ENCODE data around the gene NEAT1.
"Not testable (repeated sequence)": the region's sequence is repeated elsewhere in the genome, so short reads cannot be mapped to it uniquely, and the experiment has no call there.

NEAT1 gene

DNA sequence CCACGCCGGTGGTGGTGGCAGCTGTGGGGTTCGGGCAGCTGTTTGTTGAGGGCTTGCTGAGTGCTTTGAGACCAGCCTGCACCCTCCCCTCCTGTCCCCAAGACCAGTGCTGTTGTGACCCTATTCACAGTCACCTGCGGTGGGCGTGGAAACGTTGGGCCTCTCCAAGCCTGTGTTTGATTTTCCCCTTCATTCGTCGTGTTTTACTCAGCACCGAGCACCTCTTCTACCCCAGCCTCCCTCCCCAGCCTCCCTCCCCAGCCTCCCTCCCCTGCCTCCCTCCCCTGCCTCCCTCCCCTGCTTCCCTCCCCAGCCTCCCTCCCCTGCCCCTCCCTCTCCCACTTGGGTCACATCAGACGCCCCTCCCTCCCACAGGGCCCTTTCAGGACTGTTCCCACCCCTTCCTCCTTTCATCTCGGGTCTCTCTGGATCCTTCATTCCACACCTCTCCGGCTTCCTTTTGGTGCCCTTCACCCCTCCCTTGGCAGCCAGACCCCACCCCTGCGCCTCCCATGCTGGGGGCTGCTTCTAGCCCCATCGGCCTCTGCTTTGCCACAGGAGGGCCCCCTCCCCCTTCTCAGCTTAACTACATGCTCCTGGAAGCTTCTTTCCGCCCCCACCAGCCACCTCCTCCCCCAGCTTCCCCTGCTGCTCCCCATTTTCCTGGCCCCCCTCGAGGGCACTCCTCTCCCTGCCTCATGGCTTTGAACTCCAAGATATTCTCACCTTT is 21.4 kb upstream of the NEAT1 start:
- H3K27me3 ChIP-seq (replicated peaks; ENCODE audit: control insufficient read depth, insufficient read depth, low read length) = no peaks in the 10 kb centered on the region
- no peak overlapping the region for H3K4me3 ChIP-seq (ENCODE audit: low read length)
- H3K4me1 ChIP-seq (ENCODE audit: control insufficient read depth, insufficient read depth, low read length) = no peaks in the 10 kb centered on the region
- peaks cover 89% of the 10 kb centered on the region for H3K36me3 ChIP-seq (ENCODE audit: control insufficient read depth, insufficient read depth, low read length, severe bottlenecking)
- H3K9me3 ChIP-seq (ENCODE audit: control insufficient read depth, low read length) = no peaks in the 10 kb centered on the region
- DNase-seq (ENCODE audit: low read depth) = no peak
- H3K9ac ChIP-seq (ENCODE audit: low read length) = no peak overlapping the region

GRCh38 chr11:65401803-65402248 is 20.8 kb upstream of the NEAT1 start:
- Histone ChIP-seq H3K27me3 (replicated peaks; ENCODE audit: control insufficient read depth, insufficient read depth, low read length) (no peaks in the 10 kb centered on the region), H3K36me3 (ENCODE audit: control insufficient read depth, insufficient read depth, low read length, severe bottlenecking) (peaks cover 89% of the 10 kb centered on the region), H3K4me3 (ENCODE audit: low read length) (no peak overlapping the region), H3K9ac (ENCODE audit: low read length) (no peak overlapping the region), H3K4me1 (ENCODE audit: control insufficient read depth, insufficient read depth, low read length) (no peaks in the 10 kb centered on the region), H3K9me3 (ENCODE audit: control insufficient read depth, low read length) (no peaks in the 10 kb centered on the region)
- DNase-seq (ENCODE audit: low read depth) = no peak

DNA sequence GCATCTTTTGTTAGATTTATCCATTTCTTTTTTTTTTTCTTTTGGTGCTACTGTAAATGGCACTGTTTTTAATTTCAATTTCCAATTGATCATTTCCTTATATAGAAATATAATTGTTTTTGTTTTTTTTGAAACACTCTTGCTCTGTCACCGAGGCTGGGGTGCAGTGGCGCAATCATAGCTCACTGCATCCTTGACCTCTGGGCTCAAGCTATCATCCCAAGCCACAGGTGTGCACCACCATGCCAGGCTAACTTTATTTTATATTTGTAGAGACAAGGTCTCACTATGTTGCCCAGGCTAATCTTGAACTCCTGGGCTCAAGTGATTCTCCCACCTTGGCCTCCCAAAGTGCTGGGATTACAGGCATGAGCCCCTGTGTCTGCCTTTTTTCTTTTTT is 19.8 kb upstream of the NEAT1 start:
- no peak for DNase-seq (ENCODE audit: low read depth)
- H3K4me1 ChIP-seq (ENCODE audit: control insufficient read depth, insufficient read depth, low read length) = no peaks in the 10 kb centered on the region
- peaks cover 90% of the 10 kb centered on the region for H3K36me3 ChIP-seq (ENCODE audit: control insufficient read depth, insufficient read depth, low read length, severe bottlenecking)
- H3K4me3 ChIP-seq (ENCODE audit: low read length) = no peak overlapping the region
- H3K9me3 ChIP-seq (ENCODE audit: control insufficient read depth, low read length) = no peaks in the 10 kb centered on the region
- no peaks in the 10 kb centered on the region for H3K27me3 ChIP-seq (replicated peaks; ENCODE audit: control insufficient read depth, insufficient read depth, low read length)
- H3K9ac ChIP-seq (ENCODE audit: low read length) = no peak overlapping the region

- Histone ChIP-seq H3K4me3 (ENCODE audit: low read length) (no peak overlapping the region), H3K9me3 (ENCODE audit: control insufficient read depth, low read length) (no peaks in the 10 kb centered on the region), H3K36me3 (ENCODE audit: control insufficient read depth, insufficient read depth, low read length, severe bottlenecking) (peaks cover 90% of the 10 kb centered on the region), H3K4me1 (ENCODE audit: control insufficient read depth, insufficient read depth, low read length) (no peaks in the 10 kb centered on the region), H3K9ac (ENCODE audit: low read length) (no peak overlapping the region), H3K27me3 (replicated peaks; ENCODE audit: control insufficient read depth, insufficient read depth, low read length) (no peaks in the 10 kb centered on the region)
- no peak for DNase-seq (ENCODE audit: low read depth)
Measured at GRCh38 chr11:65403607-65404121, 18.9 kb upstream of the NEAT1 start.

- Histone ChIP-seq H3K9me3 (ENCODE audit: control insufficient read depth, low read length) (no peaks in the 10 kb centered on the region), H3K9ac (ENCODE audit: low read length) (no peak overlapping the region), H3K4me1 (ENCODE audit: control insufficient read depth, insufficient read depth, low read length) (no peaks in the 10 kb centered on the region), H3K36me3 (ENCODE audit: control insufficient read depth, insufficient read depth, low read length, severe bottlenecking) (peaks cover 92% of the 10 kb centered on the region), H3K4me3 (ENCODE audit: low read length) (no peak overlapping the region), H3K27me3 (replicated peaks; ENCODE audit: control insufficient read depth, insufficient read depth, low read length) (no peaks in the 10 kb centered on the region)
- DNase-seq (ENCODE audit: low read depth) = no peak
Measured at GRCh38 chr11:65404210-65404609, 18.4 kb upstream of the NEAT1 start.

GRCh38 chr11:65404638-65405339 is 17.8 kb upstream of the NEAT1 start:
- Histone ChIP-seq H3K9me3 (ENCODE audit: control insufficient read depth, low read length) (no peaks in the 10 kb centered on the region), H3K4me3 (ENCODE audit: low read length) (no peak overlapping the region), H3K9ac (ENCODE audit: low read length) (no peak overlapping the region), H3K27me3 (replicated peaks; ENCODE audit: control insufficient read depth, insufficient read depth, low read length) (no peaks in the 10 kb centered on the region), H3K4me1 (ENCODE audit: control insufficient read depth, insufficient read depth, low read length) (no peaks in the 10 kb centered on the region), H3K36me3 (ENCODE audit: control insufficient read depth, insufficient read depth, low read length, severe bottlenecking) (peaks cover 92% of the 10 kb centered on the region)
- no peak for DNase-seq (ENCODE audit: low read depth)

DNA sequence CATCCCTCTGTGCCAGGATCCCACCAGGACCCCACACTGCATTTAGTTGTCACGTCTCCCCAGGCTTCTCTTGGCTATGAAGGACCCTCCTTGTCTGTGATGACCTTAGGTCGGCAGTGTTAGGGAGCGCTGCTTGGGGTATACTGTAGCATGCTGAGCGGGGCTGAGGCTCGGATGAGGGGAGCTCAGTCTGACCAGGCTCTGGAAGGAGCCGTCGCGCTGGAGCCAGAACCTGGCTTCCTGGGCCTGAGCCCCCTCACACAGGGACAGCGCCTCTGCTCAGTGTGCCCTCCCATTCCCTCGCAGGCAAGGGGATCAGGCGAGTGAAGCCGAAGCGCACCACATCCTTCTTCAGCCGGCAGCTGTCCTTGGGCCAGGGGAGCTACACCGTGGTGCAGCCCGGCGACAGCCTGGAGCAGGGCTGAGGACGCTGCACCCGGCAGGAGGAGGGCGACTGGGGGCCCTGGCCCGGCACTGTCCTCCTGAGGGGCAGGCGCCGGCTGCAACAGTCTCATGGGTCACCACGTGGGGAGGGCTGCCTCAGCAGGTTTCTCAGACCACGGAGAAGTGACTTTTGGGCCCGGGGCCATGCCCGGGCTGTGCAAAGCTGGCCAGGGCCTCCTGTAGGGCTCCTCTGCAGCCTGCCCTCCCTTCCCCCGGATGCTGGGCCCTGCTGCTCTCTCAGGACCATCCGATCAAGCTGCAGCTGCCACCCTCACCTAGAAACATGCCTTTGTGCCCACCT is 11.5 kb upstream of the NEAT1 start:
- DNase-seq (ENCODE audit: low read depth) = no peak
- peaks cover 25% of the 10 kb centered on the region for H3K4me1 ChIP-seq (ENCODE audit: control insufficient read depth, insufficient read depth, low read length)
- H3K9me3 ChIP-seq (ENCODE audit: control insufficient read depth, low read length) = no peaks in the 10 kb centered on the region
- H3K9ac ChIP-seq (ENCODE audit: low read length) = peak overlapping the region; percentile 47
- peaks cover 71% of the 10 kb centered on the region for H3K36me3 ChIP-seq (ENCODE audit: control insufficient read depth, insufficient read depth, low read length, severe bottlenecking)
- H3K27me3 ChIP-seq (replicated peaks; ENCODE audit: control insufficient read depth, insufficient read depth, low read length) = no peaks in the 10 kb centered on the region
- H3K4me3 ChIP-seq (ENCODE audit: low read length) = no peak overlapping the region

DNA sequence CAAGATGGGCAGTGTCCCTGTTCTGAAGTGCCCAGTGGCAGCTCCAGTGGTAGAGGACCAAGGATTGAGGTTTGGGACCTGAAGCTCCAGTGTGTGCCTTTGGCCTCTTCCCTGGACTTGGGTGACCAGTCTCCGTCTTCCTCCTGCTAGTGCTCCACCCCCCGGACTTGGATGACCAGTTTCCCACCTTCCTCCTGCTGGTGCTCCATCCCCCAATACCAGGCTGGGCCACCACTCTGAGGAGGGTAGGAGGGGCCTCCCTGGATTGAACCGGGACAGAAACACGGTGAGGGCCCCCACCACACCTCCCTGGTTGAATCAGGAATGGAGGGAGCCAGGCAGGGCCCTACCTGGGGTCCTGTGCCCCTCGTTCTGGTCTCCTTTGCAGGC is 10.9 kb upstream of the NEAT1 start:
- peaks cover 66% of the 10 kb centered on the region for H3K36me3 ChIP-seq (ENCODE audit: control insufficient read depth, insufficient read depth, low read length, severe bottlenecking)
- H3K9me3 ChIP-seq (ENCODE audit: control insufficient read depth, low read length) = no peaks in the 10 kb centered on the region
- H3K27me3 ChIP-seq (replicated peaks; ENCODE audit: control insufficient read depth, insufficient read depth, low read length) = no peaks in the 10 kb centered on the region
- H3K4me1 ChIP-seq (ENCODE audit: control insufficient read depth, insufficient read depth, low read length) = peaks cover 30% of the 10 kb centered on the region
- no peak for DNase-seq (ENCODE audit: low read depth)
- peak overlapping the region; percentile 47 for H3K9ac ChIP-seq (ENCODE audit: low read length)
- no peak overlapping the region for H3K4me3 ChIP-seq (ENCODE audit: low read length)

DNA sequence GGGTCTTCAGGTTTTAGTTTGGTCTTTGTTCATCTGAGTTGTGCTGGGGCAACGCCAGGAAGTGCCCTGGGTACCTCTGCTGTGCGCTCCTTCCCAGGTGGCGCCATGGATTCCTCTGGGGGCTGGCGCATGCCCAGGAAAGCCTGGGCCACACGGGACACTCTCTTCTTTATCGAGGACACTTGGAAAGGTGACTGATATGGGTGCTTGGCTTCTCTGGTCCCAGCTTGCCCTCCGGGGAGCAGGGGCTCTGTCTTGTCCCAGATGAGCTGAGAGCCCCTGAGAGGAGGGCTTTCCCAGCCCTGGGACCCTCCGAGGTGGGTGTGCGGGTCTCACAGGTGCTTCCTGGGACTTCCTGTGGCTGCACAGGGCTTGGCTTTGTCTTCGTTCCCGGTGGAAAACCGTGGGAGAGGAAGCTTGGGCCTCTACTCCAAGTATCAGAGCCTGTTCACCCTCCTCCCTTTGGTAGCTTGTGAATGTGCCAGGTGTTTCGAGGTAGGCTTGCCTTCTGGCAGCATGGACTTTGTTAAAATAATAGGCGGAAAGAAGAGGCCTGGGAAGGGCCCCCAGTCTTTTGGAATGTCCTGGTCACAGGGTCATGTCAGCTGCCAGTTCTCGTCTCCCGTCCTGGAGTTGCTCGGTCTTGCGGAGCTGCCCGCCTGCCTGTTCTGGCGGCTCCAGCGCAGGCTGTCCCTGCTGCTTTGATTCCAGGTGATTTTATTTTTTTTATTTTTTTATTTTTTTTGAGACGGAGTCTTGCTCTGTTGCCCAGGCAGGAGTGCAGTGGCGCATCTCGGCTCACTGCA is 10.1 kb upstream of the NEAT1 start:
- Histone ChIP-seq H3K27me3 (replicated peaks; ENCODE audit: control insufficient read depth, insufficient read depth, low read length) (no peaks in the 10 kb centered on the region), H3K36me3 (ENCODE audit: control insufficient read depth, insufficient read depth, low read length, severe bottlenecking) (peaks cover 58% of the 10 kb centered on the region), H3K9me3 (ENCODE audit: control insufficient read depth, low read length) (no peaks in the 10 kb centered on the region), H3K4me1 (ENCODE audit: control insufficient read depth, insufficient read depth, low read length) (peaks cover 38% of the 10 kb centered on the region), H3K4me3 (ENCODE audit: low read length) (no peak overlapping the region), H3K9ac (ENCODE audit: low read length) (peak overlapping the region; percentile 47)
- DNase-seq (ENCODE audit: low read depth) = no peak

DNA sequence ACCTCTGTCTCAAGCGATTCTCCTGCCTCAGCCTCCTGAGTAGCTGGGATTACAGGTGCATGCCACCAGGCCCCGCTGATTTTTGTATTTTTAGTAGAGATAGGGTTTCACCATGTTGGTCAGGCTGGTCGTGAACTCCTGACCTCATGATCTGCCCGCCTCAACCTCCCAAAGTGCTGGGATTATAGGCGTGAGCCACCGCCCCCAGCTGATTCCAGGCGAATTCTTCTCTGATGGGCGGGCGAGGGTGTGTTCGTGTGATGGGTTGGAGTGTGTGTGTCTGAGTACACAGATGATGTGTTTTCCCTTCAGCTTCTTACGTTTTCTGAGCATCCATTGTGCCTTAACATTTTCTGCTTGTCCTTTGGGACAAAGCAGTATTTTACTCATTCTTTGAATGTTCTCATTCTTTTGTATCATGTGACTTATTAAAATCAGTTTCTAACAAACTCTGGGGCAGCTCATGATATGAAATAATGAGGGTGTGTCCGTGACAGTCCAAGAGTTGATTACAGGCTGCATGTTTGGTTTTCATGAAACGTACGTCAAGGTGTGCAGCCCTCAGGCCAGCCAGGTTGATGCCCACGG is 9.4 kb upstream of the NEAT1 start:
- H3K9me3 ChIP-seq (ENCODE audit: control insufficient read depth, low read length); DNase-seq (ENCODE audit: low read depth); H3K4me3 ChIP-seq (ENCODE audit: low read length); H3K27me3 ChIP-seq (replicated peaks; ENCODE audit: control insufficient read depth, insufficient read depth, low read length): not testable (repeated sequence)
- Histone ChIP-seq H3K4me1 (ENCODE audit: control insufficient read depth, insufficient read depth, low read length) (peaks cover 45% of the 10 kb centered on the region), H3K9ac (ENCODE audit: low read length) (peak overlapping the region; percentile 40), H3K36me3 (ENCODE audit: control insufficient read depth, insufficient read depth, low read length, severe bottlenecking) (peaks cover 51% of the 10 kb centered on the region)
